HepG2 (cell line): Measurements from ENCODE around the gene GNG3. TPM values are rescaled to one million over a fixed set of nuclear protein-coding genes. Genes with fewer than 3 reads are reported as not detected.
A peak's percentile ranks its signal among the peaks of the same experiment; 100 is the strongest.

Experiments used
- ATAC-seq: fragments of 200-7000 bp; cut with Tn5 transposase; 3 replicates; pipeline ENCODE4 v1.9.1; 2020; ENCODE audit warnings: mild to moderate bottlenecking, moderate library complexity
- BruUV-seq: library from RNA; stranded (reverse); fragments of 400-500 nt; replicated peaks from 2 replicates; lab custom pipeline; 2021; lab: Mats Ljungman, UMichigan
- CTCF ChIA-PET: fragments of 300-600 bp; formaldehyde crosslinking; extraction: SDS; loops from one replicate; lab custom pipeline; 2021; ENCODE audit warnings: low total read pairs, inconsistent platforms, low intra/inter-chr PET ratio; lab: Yijun Ruan, JAX
- POLR2A ChIA-PET: fragments of 350-600 bp; sonication (Branson Sonifier 250); formaldehyde crosslinking; loops from one replicate; lab custom pipeline; 2020; ENCODE audit warnings: antibody characterized with exemption, inconsistent platforms; lab: Yijun Ruan, JAX
- DNase-seq: peaks from one replicate; pipeline ENCODE4 v3.0.0-alpha.2; 2015; ENCODE audit warnings: low spot score
- FAIRE-seq: peaks from 3 replicates; lab custom pipeline; 2011; peaks lifted over from hg19 to GRCh38; lab: Jason Lieb, UNC
- H2AFZ ChIP-seq: one replicate; pipeline ENCODE4 v1.6.1; 2011; ENCODE audit warnings: low read length, inconsistent platforms
- H3K27ac ChIP-seq: fragments of 300-600 bp; 3 replicates; pipeline ENCODE4 v1.8.0; 2011; ENCODE audit warnings: mixed run types, mild to moderate bottlenecking, mixed read lengths, low read length, inconsistent platforms; ENCODE audit not compliant: insufficient read depth; ENCODE audit errors: extremely low read length
- H3K27me3 ChIP-seq, 2 experiments: fragments of 200-600 bp in 1 of 2; 2 replicates in 1 of 2; 3 replicates in 1 of 2; pipeline versions ENCODE4 v1.6.0 to v1.8.0; 2011; ENCODE audit warnings: low read length in 2 of 2, mild to moderate bottlenecking in 2 of 2, moderate library complexity in 2 of 2, inconsistent platforms in 1 of 2; ENCODE audit not compliant: insufficient read depth in 2 of 2, control insufficient read depth in 1 of 2
- H3K36me3 ChIP-seq, 2 experiments: fragments of 200-600 bp in 1 of 2; replicated peaks in 1 of 2; 2 replicates in 1 of 2; 3 replicates in 1 of 2; pipeline versions ENCODE4 v1.5.1 to v1.8.0; 2011; ENCODE audit warnings: low read length in 2 of 2, inconsistent platforms in 1 of 2; ENCODE audit not compliant: insufficient read depth in 2 of 2, control insufficient read depth in 1 of 2
- H3K4me1 ChIP-seq: 2 replicates; pipeline ENCODE4 v1.5.1; 2012; ENCODE audit warnings: low read length, inconsistent platforms; ENCODE audit not compliant: insufficient read depth
- H3K4me2 ChIP-seq: 2 replicates; pipeline ENCODE4 v1.6.0; 2011; ENCODE audit warnings: low read depth, low read length, inconsistent platforms
- H3K4me3 ChIP-seq, 3 experiments: fragments of 200-600 bp in 1 of 3; sonication (generic), shearing (Covaris generic) in 1 of 3; replicated peaks in 1 of 3; 2 replicates each; pipeline ENCODE4 v1.5.1; 2011 to 2016; ENCODE audit warnings: low read length in 3 of 3, inconsistent platforms in 2 of 3, low read depth in 2 of 3, mild to moderate bottlenecking in 2 of 3, control low read depth in 1 of 3, mixed read lengths in 1 of 3; ENCODE audit not compliant: insufficient read depth in 1 of 3
- H3K79me2 ChIP-seq: one replicate; pipeline ENCODE4 v1.6.1; 2011; ENCODE audit warnings: low read length, inconsistent platforms; ENCODE audit not compliant: insufficient read depth
- H3K9ac ChIP-seq: 2 replicates; pipeline ENCODE4 v1.6.0; 2011; ENCODE audit warnings: mild to moderate bottlenecking, low read depth, low read length, inconsistent platforms; ENCODE audit not compliant: insufficient read depth
- H3K9me3 ChIP-seq: 2 replicates; pipeline ENCODE4 v1.5.1; 2012; ENCODE audit warnings: mild to moderate bottlenecking, low read length
- H4K20me1 ChIP-seq: 2 replicates; pipeline ENCODE4 v1.6.0; 2011; ENCODE audit warnings: inconsistent platforms, mild to moderate bottlenecking, low read length, moderate library complexity; ENCODE audit not compliant: insufficient read depth
- ATF7 ChIP-seq, 2 experiments: fragments of 450-650 bp in 1 of 2; sonication (generic) in 1 of 2; formaldehyde crosslinking in 1 of 2; IDR thresholded peaks; 2 replicates each; pipeline versions ENCODE4 v1.4.0 to v1.6.1; 2016 to 2020; ENCODE audit warnings: antibody characterized with exemption in 1 of 2, mild to moderate bottlenecking in 1 of 2, missing genetic modification reagents in 1 of 2
- ATM ChIP-seq: fragments of 450-650 bp; IDR thresholded peaks from 2 replicates; pipeline ENCODE4 v1.7.1; 2017; ENCODE audit warnings: mild to moderate bottlenecking, borderline replicate concordance
- DMAP1 ChIP-seq: IDR thresholded peaks from 2 replicates; pipeline ENCODE4 v1.6.1; 2016
- HNRNPLL ChIP-seq: fragments of 200-400 bp; formaldehyde crosslinking; IDR thresholded peaks from 2 replicates; pipeline ENCODE4 v1.6.1; 2017; ENCODE audit warnings: mild to moderate bottlenecking, low read depth, low read length; ENCODE audit not compliant: poor library complexity, severe bottlenecking
- ISL2 ChIP-seq: sonication (generic); formaldehyde crosslinking; IDR thresholded peaks from 2 replicates; pipeline ENCODE4 v1.5.0; 2020; ENCODE audit warnings: missing genetic modification reagents
- JARID2 ChIP-seq: sonication (generic); formaldehyde crosslinking; IDR thresholded peaks from 2 replicates; pipeline ENCODE4 v1.8.1; 2023; ENCODE audit warnings: missing genetic modification reagents, inconsistent platforms; ENCODE audit not compliant: insufficient replicate concordance
- KDM5A ChIP-seq: fragments of 200-600 bp; sonication (generic); IDR thresholded peaks from 2 replicates; pipeline ENCODE4 v1.7.0; 2018; ENCODE audit warnings: antibody characterized with exemption, mild to moderate bottlenecking, low read length, borderline replicate concordance
- NFE2L2 ChIP-seq: fragments of 150-350 bp; IDR thresholded peaks from 2 replicates; pipeline ENCODE4 v1.6.1; 2014; ENCODE audit warnings: low read length
- NFIC ChIP-seq: IDR thresholded peaks from 2 replicates; pipeline ENCODE4 v1.6.1; 2012; ENCODE audit warnings: mild to moderate bottlenecking, low read length, inconsistent platforms
- PAX8 ChIP-seq: sonication (generic); formaldehyde crosslinking; IDR thresholded peaks from 2 replicates; pipeline ENCODE4 v1.8.0; 2022; ENCODE audit warnings: mild to moderate bottlenecking, missing genetic modification reagents, borderline replicate concordance
- RFXAP ChIP-seq: sonication (generic); formaldehyde crosslinking; IDR thresholded peaks from 2 replicates; pipeline ENCODE4 v1.4.0; 2020; ENCODE audit warnings: missing genetic modification reagents, borderline replicate concordance
- SATB2 ChIP-seq: sonication (generic); formaldehyde crosslinking; IDR thresholded peaks from 2 replicates; pipeline ENCODE4 v1.5.0; 2020; ENCODE audit warnings: missing genetic modification reagents
- TAF1 ChIP-seq: sonication (generic); formaldehyde crosslinking; IDR thresholded peaks from 2 replicates; pipeline ENCODE4 v1.4.0; 2020; ENCODE audit warnings: missing genetic modification reagents
- TAF15 ChIP-seq: fragments of 200-400 bp; formaldehyde crosslinking; IDR thresholded peaks from one replicate; pipeline ENCODE4 v1.6.1; 2018; ENCODE audit warnings: mild to moderate bottlenecking, low read depth, low read length; ENCODE audit not compliant: poor library complexity, severe bottlenecking
- ZIK1 ChIP-seq: sonication (generic); formaldehyde crosslinking; IDR thresholded peaks from 2 replicates; pipeline ENCODE4 v1.5.0; 2020; ENCODE audit warnings: mild to moderate bottlenecking, low read depth, missing genetic modification reagents, borderline replicate concordance
- ZKSCAN8 ChIP-seq: IDR thresholded peaks from 2 replicates; pipeline ENCODE4 v1.6.1; 2016; ENCODE audit warnings: borderline replicate concordance, missing genetic modification reagents, missing compliant biosample characterization
- ZNF230 ChIP-seq: sonication (generic); formaldehyde crosslinking; IDR thresholded peaks from 2 replicates; pipeline ENCODE4 v1.4.0; 2020; ENCODE audit warnings: mild to moderate bottlenecking, missing genetic modification reagents
- ZNF337 ChIP-seq: sonication (generic); formaldehyde crosslinking; IDR thresholded peaks from 2 replicates; pipeline ENCODE4 v1.5.1; 2020; ENCODE audit warnings: missing genetic modification reagents, low read depth, mild to moderate bottlenecking, borderline replicate concordance
- ZNF350 ChIP-seq: sonication (generic); formaldehyde crosslinking; IDR thresholded peaks from 2 replicates; pipeline ENCODE4 v1.4.0; 2020; ENCODE audit warnings: mild to moderate bottlenecking, low read depth, missing genetic modification reagents, borderline replicate concordance
- ZNF441 ChIP-seq: sonication (generic); formaldehyde crosslinking; IDR thresholded peaks from 2 replicates; pipeline ENCODE4 v1.7.0; 2021; ENCODE audit warnings: missing genetic modification reagents, borderline replicate concordance
- ZNF468 ChIP-seq: sonication (generic); formaldehyde crosslinking; IDR thresholded peaks from 2 replicates; pipeline ENCODE4 v1.8.0; 2022; ENCODE audit warnings: mild to moderate bottlenecking, moderate library complexity, missing genetic modification reagents
- ZNF552 ChIP-seq: sonication (generic); formaldehyde crosslinking; IDR thresholded peaks from 2 replicates; pipeline ENCODE4 v1.9.0; 2022; ENCODE audit warnings: missing genetic modification reagents, mild to moderate bottlenecking, borderline replicate concordance
- ZNF619 ChIP-seq: sonication (generic); formaldehyde crosslinking; IDR thresholded peaks from 2 replicates; pipeline ENCODE4 v1.4.0; 2020; ENCODE audit warnings: mild to moderate bottlenecking, missing genetic modification reagents
- ZNF652 ChIP-seq: IDR thresholded peaks from 2 replicates; pipeline ENCODE4 v1.6.1; 2016; ENCODE audit warnings: low read depth, borderline replicate concordance
- ZNF713 ChIP-seq: sonication (generic); formaldehyde crosslinking; IDR thresholded peaks from 2 replicates; pipeline ENCODE4 v1.4.0; 2020; ENCODE audit warnings: mild to moderate bottlenecking, missing genetic modification reagents
- ZSCAN20 ChIP-seq: sonication (generic); formaldehyde crosslinking; IDR thresholded peaks from 2 replicates; pipeline ENCODE4 v1.4.0; 2020; ENCODE audit warnings: missing genetic modification reagents, mild to moderate bottlenecking, borderline replicate concordance
- WGBS: methylation state at CpG from one replicate; pipeline ENCODE4 v1.1.6; 2017; ENCODE audit warnings: low lambda C conversion rate; 5-methylcytosine and 5-hydroxymethylcytosine counted together
- in situ Hi-C: cut with HindIII; loops from 2 replicates; pipeline ENCODE4 v1.10.0; 2017; ENCODE audit warnings: low pct_unique_long_range_greater_than_20kb; ENCODE audit not compliant: extremely low pct_ligation_motif_present
- intact Hi-C: fragments of 100-400 bp; cut with micrococcal nuclease; formaldehyde crosslinking; loops from one replicate; pipeline ENCODE4 v1.10.0; 2022; ENCODE audit not compliant: unreplicated experiment
- polyA plus RNA-seq, 8 experiments: library from polyadenylated mRNA; depleted of rRNA in 3 of 8; stranded (reverse) in 7 of 8; unstranded in 1 of 8; fragments of >200 nt; fragmentation: Illumina TruSeq in 4 of 8; extraction: Trizol in 4 of 8; gene quantifications; 2 replicates each; pipeline versions ENCODE4 v1.2.1 to v1.2.3, GENCODE V29; 2011 to 2016; ENCODE audit warnings: low read depth in 4 of 8, missing spikeins in 1 of 8, mixed read lengths in 1 of 8; ENCODE audit not compliant: insufficient read depth in 1 of 8
- total RNA-seq, 5 experiments: library from RNA; depleted of rRNA; stranded (reverse); fragments of >200 nt; fragmentation: Illumina TruSeq; extraction: Trizol; gene quantifications; 2 replicates each; pipeline ENCODE4 v1.2.3, GENCODE V29; 2016; ENCODE audit warnings: low read depth in 1 of 5

The GNG3 gene
- total and polyA plus RNA-seq, 2 of the 13 experiments (the other 11 are each of a cell fraction or from before 2014, with no cell fraction given), result not detected

DNA sequence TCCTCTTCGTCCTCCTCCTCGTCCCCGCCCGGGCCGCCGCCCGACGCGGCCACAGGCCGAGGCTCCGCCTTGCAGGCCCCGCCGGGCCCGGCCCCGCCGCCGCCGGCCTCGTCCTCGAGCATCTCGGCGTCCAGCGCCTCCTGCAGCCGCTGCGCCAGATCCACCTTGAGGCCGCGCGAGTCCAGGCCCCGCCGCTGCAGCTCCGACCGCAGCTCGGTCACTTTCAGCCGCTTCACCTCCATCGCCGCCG is 19.4 kb downstream of the GNG3 start (continued):
- TF ChIP-seq ISL2 (no peak), ZIK1 (no peak), ZNF552 (no peak), ATF7 (IDR thresholded peaks at IDR 0.05) (no peak), ATF7 (CRISPR knock-in tag; IDR thresholded peaks at IDR 0.05) (no peak), ZNF337 (CRISPR knock-in tag) (no peak)
- TF ChIP-seq, all 625 proteins: peak for 11

GRCh38 chr11:62727165-62727871 is 19.8 kb downstream of the GNG3 start, which contains the start of gene HNRNPUL2:
Gene HNRNPUL2, minus strand, starts transcription at chr11:62727457. Its CDS starts 301 bp downstream, at chr11:62727156.
- in situ Hi-C loops (no loop called here), intact Hi-C loops (loop anchor here (5.0 kb wide), 1 partner anchor 115 kb away; no protein-coding TSS in a partner anchor)
- Histone ChIP-seq H3K79me2 (peaks cover 64% of the 10 kb centered on the region), H4K20me1 (peaks cover 30% of the 10 kb centered on the region), H3K4me1 (peaks cover 45% of the 10 kb centered on the region), H3K9ac (peak within 1 kb of the TSS; percentile 95), H3K27ac (peak within 1 kb of the TSS; percentile 99), H3K36me3 (peaks cover 1 to 24% of the 10 kb centered on the region in 2 experiments), H2AFZ (no peak within 1 kb of the TSS), H3K27me3 (peaks cover 0 to 3% of the 10 kb centered on the region in 2 experiments; a peak in 1 of 5 replicates), H3K4me3 (peak within 1 kb of the TSS; percentile 91 to 100 (median 94)), H3K4me2 (peak within 1 kb of the TSS; percentile 91), H3K9me3 (no peaks in the 10 kb centered on the region)
- ChIA-PET POLR2A (interaction anchor here (0.6 to 5.7 kb wide), 42 partner anchors 11 to 325 kb away, joined by 3 to 129 read pairs (median 8); partner anchors contain the start of genes AHNAK, B3GAT3, BSCL2 and C11orf98), CTCF (no interaction called here)
- ATAC-seq (peak; percentile 89), FAIRE-seq (no peak), DNase-seq (peak; percentile 97)
- no TSS peak for BruUV-seq
- WGBS, result 0% methylated on average over 13 of the region's 72 CpGs
- TF ChIP-seq TAF15 (no peak), ZNF230 (CRISPR knock-in tag) (peak; percentile 73; the same call in 1 of the 2 replicates), ATF7 (IDR thresholded peaks at IDR 0.05) (no peak), ATF7 (CRISPR knock-in tag; IDR thresholded peaks at IDR 0.05) (no peak), ZNF468 (CRISPR knock-in tag) (peak; percentile 48; the same call in 1 of the 2 replicates), ZNF441 (peak; percentile 90), ZSCAN20 (CRISPR knock-in tag) (no peak; the same call in 1 of the 2 replicates), ZNF652 (CRISPR knock-in tag) (no peak), HNRNPLL (peak; percentile 82), NFIC (no peak), NFE2L2 (no peak), RFXAP (CRISPR knock-in tag) (peak; percentile 100; the same call in 1 of the 2 replicates), KDM5A (no peak; the same call in 1 of the 2 replicates), ZNF713 (no peak), ZNF619 (CRISPR knock-in tag) (0 out of 2 replicates have a peak, but pooled peaks have one; percentile 70), SATB2 (CRISPR knock-in tag) (peak; percentile 71; the same call in 1 of the 2 replicates), ZNF350 (peak; percentile 58; the same call in 1 of the 2 replicates), TAF1 (peak; percentile 78), ZKSCAN8 (CRISPR knock-in tag) (peak; percentile 72; the same call in 1 of the 2 replicates), DMAP1 (peak; percentile 94), JARID2 (no peak), PAX8 (CRISPR knock-in tag) (peak; percentile 95; the same call in 1 of the 2 replicates), ATM (no peak)
